Muscle of back (tissue), 11 donors: ENCODE data around the gene RPS5. TPM values are rescaled to one million over a fixed set of nuclear protein-coding genes. Genes with fewer than 3 reads are reported as not detected.
"Not testable (repeated sequence)": the region's sequence is repeated elsewhere in the genome, so short reads cannot be mapped to it uniquely, and the experiment has no call there.

ENCODE experiments used
- DNase-seq, 3 donors: peaks; one replicate each; pipeline versions ENCODE4 v3.0.0 to v3.0.0-alpha.2; 2013
- polyA plus RNA-seq, 10 donors: library from polyadenylated mRNA; unstranded; fragments of 120-200 nt; gene quantifications; one replicate each; pipeline ENCODE4 v1.2.1, GENCODE V29; 2013; ENCODE audit not compliant: insufficient read length in 10 of 10

RPS5 gene
- polyA plus RNA-seq, 10 donors, result 1,378 to 1,791 (median 1,640) TPM

DNA sequence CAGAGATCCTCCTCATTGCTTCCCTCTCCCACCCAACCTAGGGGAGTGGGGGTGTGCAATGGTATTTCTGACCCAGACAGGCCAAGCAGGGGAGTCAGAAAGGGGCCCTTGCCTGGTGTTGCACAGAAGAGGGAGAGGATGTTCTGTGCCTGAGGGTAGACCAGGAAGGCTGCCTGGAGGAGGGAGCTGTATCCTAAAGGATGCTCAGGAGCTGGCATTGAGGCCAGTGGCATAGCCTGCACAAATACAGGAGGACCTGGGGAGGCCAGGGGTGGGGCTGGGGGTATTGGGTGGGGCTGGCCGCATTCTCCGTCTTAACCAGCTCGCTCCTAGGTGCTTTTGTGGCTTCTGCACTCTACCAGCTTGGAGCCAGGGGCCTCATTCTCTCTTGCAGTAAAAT, 12.8 kb downstream of the RPS5 start:
- no peak for DNase-seq

DNA sequence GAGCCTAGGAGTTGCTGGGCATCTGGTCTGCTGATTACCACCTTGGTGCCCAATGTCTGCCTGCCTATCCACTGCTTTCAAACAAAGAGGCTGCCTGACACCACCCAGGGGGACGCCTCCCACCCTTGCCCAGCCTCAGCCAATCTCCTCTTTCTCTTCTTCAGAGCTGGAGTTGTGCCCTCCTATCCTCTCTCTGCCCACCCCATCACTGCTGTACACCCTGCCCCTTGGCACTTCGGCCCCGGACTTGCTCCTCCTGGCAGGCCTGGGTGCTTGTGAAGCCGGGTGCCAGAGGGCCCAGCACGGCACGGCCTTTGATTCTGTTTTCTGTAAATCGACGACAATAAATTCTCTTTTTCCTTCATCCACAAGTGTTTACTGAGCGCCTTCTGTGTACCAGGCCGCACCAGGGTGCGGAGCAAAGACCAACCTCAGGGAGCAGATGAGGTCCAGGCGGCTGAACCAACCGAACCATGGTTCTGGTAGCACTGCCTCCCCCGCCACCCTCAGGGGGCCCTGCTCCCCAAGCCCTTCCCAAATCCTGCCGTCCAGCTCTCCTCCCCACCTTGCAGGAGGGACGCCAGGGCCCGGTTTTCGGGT, 13.3 kb downstream of the RPS5 start:
- DNase-seq, result no peak

- DNase-seq, result peak; percentile 99 to 100 (median 99)
These were observed 14.1 kb downstream of the RPS5 start for GRCh38 chr19:58400916-58401839.

DNA sequence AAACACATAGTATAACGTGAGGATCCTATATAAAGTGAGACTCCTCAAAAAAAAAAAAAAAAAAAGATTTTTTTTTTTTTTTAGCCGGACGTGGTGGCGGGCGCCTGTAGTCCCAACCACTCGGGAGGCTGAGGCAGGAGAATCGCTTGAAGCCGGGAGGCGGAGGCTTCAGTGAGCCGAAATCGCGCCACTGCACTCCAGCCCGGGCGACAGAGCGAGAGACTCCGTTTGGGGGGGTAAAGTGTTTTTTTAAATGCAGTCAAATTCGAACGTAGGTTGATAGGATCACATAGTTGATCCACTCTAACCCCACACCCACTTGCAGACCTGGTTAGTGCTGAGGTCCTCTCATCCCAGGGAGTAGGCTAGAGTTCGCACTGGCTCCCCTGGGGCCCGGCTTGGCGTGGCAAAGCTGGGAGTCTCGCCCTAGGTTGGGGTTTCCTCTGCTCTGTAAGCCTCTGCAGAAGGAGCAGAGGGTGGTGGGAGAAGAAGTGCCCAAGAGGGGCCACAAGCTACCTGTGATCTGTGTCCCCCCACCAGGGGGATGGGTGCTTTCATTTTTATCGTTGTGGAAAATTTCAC, 14.9 kb downstream of the RPS5 start:
- peak in 1 of 3 donors; percentile 19 for DNase-seq

DNA sequence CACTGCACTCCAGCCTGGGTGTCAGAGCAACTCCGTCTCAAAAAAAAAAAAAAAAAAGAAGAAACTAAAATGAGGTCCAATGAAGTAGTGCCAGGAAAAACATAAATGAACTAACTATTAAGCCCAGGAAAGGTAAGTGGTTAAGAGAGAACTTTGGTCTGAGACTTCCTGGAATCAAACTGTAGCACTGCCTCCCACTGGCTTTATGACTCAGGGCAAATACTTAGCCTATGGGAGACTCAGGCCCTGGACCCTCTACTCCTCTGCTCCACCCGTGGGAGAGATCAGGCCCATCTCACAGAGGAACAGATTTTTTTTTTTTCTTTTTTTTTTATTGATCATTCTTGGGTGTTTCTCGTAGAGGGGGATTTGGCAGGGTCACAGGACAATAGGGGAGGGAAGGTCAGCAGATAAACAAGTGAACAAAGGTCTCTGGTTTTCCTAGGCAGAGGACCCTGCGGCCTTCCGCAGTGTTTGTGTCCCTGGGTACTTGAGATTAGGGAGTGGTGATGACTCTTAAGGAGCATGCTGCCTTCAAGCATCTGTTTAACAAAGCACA, 16.9 kb downstream of the RPS5 start:
- not testable (repeated sequence) for DNase-seq

- DNase-seq, result no peak
These were observed 20.0 kb downstream of the RPS5 start for GRCh38 chr19:58406818-58407657.

- no peak for DNase-seq
These were observed 20.6 kb downstream of the RPS5 start for GRCh38 chr19:58407658-58408151.

DNA sequence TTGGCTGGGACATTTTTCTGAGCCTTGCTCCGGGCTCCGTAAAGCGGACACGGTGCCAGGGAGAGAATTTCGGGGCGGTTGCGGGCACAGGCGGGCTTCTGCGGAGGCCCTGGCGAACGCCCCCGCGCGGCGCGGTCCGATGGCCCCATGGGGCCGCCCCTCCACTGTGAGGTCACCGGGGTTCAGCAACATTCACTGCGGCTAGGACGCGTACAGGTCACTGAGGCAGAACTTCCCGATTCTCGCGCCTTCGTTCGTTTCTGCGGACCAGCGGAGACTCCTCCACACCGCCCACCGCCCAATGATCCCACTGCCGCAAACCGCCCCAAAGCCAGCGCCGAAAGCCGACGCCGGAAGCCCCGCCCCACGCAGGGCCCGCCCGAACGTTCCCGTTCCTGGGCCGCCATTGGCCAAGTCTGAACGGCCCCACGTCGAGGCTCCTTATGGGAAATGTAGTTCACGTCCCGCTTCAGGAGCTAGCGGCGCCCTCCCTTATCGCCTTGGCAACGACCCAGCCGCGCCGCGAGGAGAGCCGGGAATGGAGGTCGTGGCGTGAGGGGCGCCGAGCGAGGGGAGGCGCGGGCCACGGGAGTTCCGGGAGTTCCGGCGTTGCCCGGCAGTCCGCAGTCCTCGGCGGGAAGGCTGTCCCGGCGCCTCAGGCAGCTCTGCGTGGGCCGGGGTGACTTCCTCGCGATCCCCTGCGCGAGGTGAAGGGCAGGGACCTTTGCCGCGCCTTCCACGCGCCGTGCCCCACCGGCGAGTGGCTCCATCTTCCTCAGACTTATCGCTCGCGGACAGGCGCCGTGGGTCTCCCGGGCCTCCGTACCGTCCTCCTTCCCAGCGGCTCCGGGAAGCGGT, 21.3 kb downstream of the RPS5 start, which contains the start of gene ZNF584:
Gene ZNF584 (plus strand): TSS at position 498 of the 858 bp plus-strand sequence. CDS start 499 bp downstream, outside the sequence.
- DNase-seq, result peak; percentile 95 to 98 (median 95)

- DNase-seq, result no peak
These were observed 22.1 kb downstream of the RPS5 start for GRCh38 chr19:58409010-58409790.

DNA sequence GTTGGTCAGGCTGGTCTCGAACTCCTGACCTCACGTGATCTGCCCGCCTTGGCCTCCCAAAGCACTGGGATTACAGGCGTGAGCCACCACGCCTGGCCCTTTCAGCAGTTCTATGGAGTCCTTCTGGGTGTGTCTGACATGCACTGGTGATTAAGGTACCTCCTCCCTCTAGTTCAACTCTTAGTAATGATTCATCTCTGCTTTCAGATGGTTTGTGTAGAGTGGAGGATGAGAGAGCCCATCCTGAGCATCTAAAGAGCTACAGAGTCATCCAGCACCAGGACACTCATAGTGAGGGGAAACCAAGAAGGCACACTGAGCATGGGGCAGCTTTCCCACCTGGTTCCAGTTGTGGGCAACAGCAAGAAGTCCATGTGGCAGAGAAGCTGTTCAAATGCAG, 29.5 kb downstream of the RPS5 start:
- DNase-seq, result no peak

- DNase-seq, result no peak
These were observed 30.0 kb downstream of the RPS5 start for GRCh38 chr19:58417071-58417470.

GRCh38 chr19:58428617-58429016, 41.5 kb downstream of the RPS5 start:
- DNase-seq, result no peak

DNA sequence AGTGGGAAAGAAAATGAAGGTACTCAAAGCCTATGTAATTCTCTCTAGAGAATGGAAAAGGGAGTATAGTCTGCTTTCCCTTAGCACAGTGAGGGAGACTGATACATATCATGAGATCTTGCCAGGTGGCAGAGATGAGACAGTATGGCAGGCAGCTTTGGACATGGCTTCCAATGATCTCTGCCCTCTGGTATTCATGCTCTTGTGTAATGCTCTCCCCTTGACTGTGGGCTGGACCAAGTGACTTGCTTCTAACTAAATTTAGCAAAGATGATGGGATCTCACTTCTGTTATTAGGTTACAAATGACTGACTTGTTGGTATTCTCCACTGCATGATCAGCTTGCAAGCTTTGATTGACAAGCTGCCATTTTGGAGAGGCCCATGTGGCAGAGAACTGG, 42.7 kb downstream of the RPS5 start:
- DNase-seq, result no peak

GRCh38 chr19:58434217-58434616, 47.1 kb downstream of the RPS5 start:
- DNase-seq, result no peak

- peak; percentile 99 to 100 (median 99) for DNase-seq
These were observed 52.8 kb downstream of the RPS5 start, which contains the start of gene ZNF132 for GRCh38 chr19:58439576-58440554. Gene ZNF132 (minus strand): TSS chr19:58440153. CDS start chr19:58439821, 332 bp downstream.

GRCh38 chr19:58440556-58440955, 53.5 kb downstream of the RPS5 start:
- DNase-seq, result no peak

GRCh38 chr19:58442986-58443385, 55.9 kb downstream of the RPS5 start:
- not testable (repeated sequence) for DNase-seq
